Bone marrow (tissue), 2 donors: Measurements from ENCODE around the gene CDCA3.
"Not testable (repeated sequence)": the region's sequence is repeated elsewhere in the genome, so short reads cannot be mapped to it uniquely, and the experiment has no call there.

Experiments used
- DNase-seq, 2 donors: peaks; one replicate each; lab custom pipeline; 2025; lab: John Stamatoyannopoulos, UW

Gene CDCA3

GRCh38 chr12:6872073-6873048 lies 21.3 kb upstream of the CDCA3 start:
- peak; percentile 29 to 62 for DNase-seq

GRCh38 chr12:6871052-6871957 lies 20.2 kb upstream of the CDCA3 start:
- DNase-seq = no peak

GRCh38 chr12:6870304-6870703 lies 19.2 kb upstream of the CDCA3 start:
- DNase-seq = not testable (repeated sequence)

- peak; percentile 45 to 77 for DNase-seq
Observed at GRCh38 chr12:6869049-6870021, 18.2 kb upstream of the CDCA3 start.

GRCh38 chr12:6868211-6869048 lies 17.3 kb upstream of the CDCA3 start:
- no peak for DNase-seq

- DNase-seq = peak; percentile 52 to 77
Observed at GRCh38 chr12:6867413-6868210, 16.5 kb upstream of the CDCA3 start, which contains the start of gene TPI1. Gene TPI1 (plus strand): TSS chr12:6867531. CDS start chr12:6867567, 36 bp downstream.

GRCh38 chr12:6866920-6867412 lies 15.9 kb upstream of the CDCA3 start:
- peak in 1 of 2 donors; percentile 80 for DNase-seq

GRCh38 chr12:6866163-6866919 lies 15.3 kb upstream of the CDCA3 start:
- DNase-seq = no peak

- not testable (repeated sequence) for DNase-seq
Observed at GRCh38 chr12:6865307-6865706, 14.2 kb upstream of the CDCA3 start.

GRCh38 chr12:6863586-6864321 lies 12.7 kb upstream of the CDCA3 start:
- no peak for DNase-seq

GRCh38 chr12:6863033-6863432 lies 11.9 kb upstream of the CDCA3 start:
- no peak for DNase-seq

- DNase-seq = no peak
Observed at GRCh38 chr12:6861391-6861790, 10.3 kb upstream of the CDCA3 start.

- no peak for DNase-seq
Observed at GRCh38 chr12:6860942-6861341, 9.9 kb upstream of the CDCA3 start.

GRCh38 chr12:6860116-6860515 lies 9.0 kb upstream of the CDCA3 start:
- DNase-seq = no peak

- no peak for DNase-seq
Observed at GRCh38 chr12:6858799-6859198, 7.7 kb upstream of the CDCA3 start.

- no peak for DNase-seq
Observed at GRCh38 chr12:6855322-6855721, 4.2 kb upstream of the CDCA3 start.

GRCh38 chr12:6854036-6854435 lies 3.0 kb upstream of the CDCA3 start:
- DNase-seq = no peak

GRCh38 chr12:6853626-6854025 lies 2.5 kb upstream of the CDCA3 start:
- DNase-seq = no peak
